ENCODE results near the gene JAML. TPM values are rescaled to one million over a fixed set of nuclear protein-coding genes. Genes with fewer than 3 reads are reported as not detected.

Gene JAML
- total and polyA plus RNA-seq, 2 of the 4 experiments (the other 2 are of a cell fraction), result not detected

GRCh38 chr11:118144301-118145268 lies 80.2 kb downstream of the JAML start (continued):
- TF ChIP-seq BHLHE40 (IDR thresholded peaks at IDR 0.05; ENCODE audit: low read depth, low read length) (no peak), RFX5 (IDR thresholded peaks at IDR 0.05; ENCODE audit: low read depth, low read length) (no peak)

Small RNAs within 50 kb of the gene (microRNA-seq; reads per million reads assigned to microRNA genes)
- not detected for gene HSPE1P18 (ENCODE audit: insufficient read depth, insufficient read length)

Small RNAs within 50 kb of the gene (small RNA-seq; reads per million reads assigned to genes)
- gene HSPE1P18, result 0 reads per million in 5 experiments

Other genes starting within 250 kb of the JAML start
- gene IL10RA, start 238.6 kb downstream of the JAML start, total RNA-seq (2012; rRNA removed), result not detected in 2 replicates
- 0.12 TPM in 1 of 2 replicates, not detected in the other for gene IL10RA, start 238.6 kb downstream of the JAML start, polyA plus RNA-seq (2012; rRNA removed)
- not detected in 2 replicates for gene TMPRSS4, start 147.9 kb downstream of the JAML start, total RNA-seq (2012; rRNA removed)
- not detected in 2 replicates for gene TMPRSS4, start 147.9 kb downstream of the JAML start, polyA plus RNA-seq (2012; rRNA removed)
- not detected in 2 replicates for gene SMIM35, start 138.0 kb downstream of the JAML start, total RNA-seq (2012; rRNA removed)
- gene SMIM35, start 138.0 kb downstream of the JAML start, polyA plus RNA-seq (2012; rRNA removed), result not detected in 2 replicates
- gene SCN4B, start 72.2 kb downstream of the JAML start, total RNA-seq (2012; rRNA removed), result under 0.01 and 0.18 TPM in 2 replicates
- 0.33 and 0.44 TPM in 2 replicates for gene SCN4B, start 72.2 kb downstream of the JAML start, polyA plus RNA-seq (2012; rRNA removed)
- gene SCN2B, start 48.4 kb downstream of the JAML start, total RNA-seq (2012; rRNA removed), result under 0.01 TPM in 2 replicates
- 0.05 and 0.10 TPM in 2 replicates for gene SCN2B, start 48.4 kb downstream of the JAML start, polyA plus RNA-seq (2012; rRNA removed)
- gene MPZL3, start 27.4 kb upstream of the JAML start, total RNA-seq (2012; rRNA removed), result 0.36 and 0.56 TPM in 2 replicates
- 0.14 and 0.15 TPM in 2 replicates for gene MPZL3, start 27.4 kb upstream of the JAML start, polyA plus RNA-seq (2012; rRNA removed)
- gene MPZL2, start 39.3 kb upstream of the JAML start, total RNA-seq (2012; rRNA removed), result not detected in 2 replicates
- not detected in 2 replicates for gene MPZL2, start 39.3 kb upstream of the JAML start, polyA plus RNA-seq (2012; rRNA removed)
- not detected in 2 replicates for gene CD3E, start 79.7 kb upstream of the JAML start, total RNA-seq (2012; rRNA removed)
- not detected in 2 replicates for gene CD3E, start 79.7 kb upstream of the JAML start, polyA plus RNA-seq (2012; rRNA removed)
- gene CD3D, start 117.7 kb upstream of the JAML start, total RNA-seq (2012; rRNA removed), result not detected in 2 replicates
- gene CD3D, start 117.7 kb upstream of the JAML start, polyA plus RNA-seq (2012; rRNA removed), result not detected in 2 replicates
- gene CD3G, start 119.3 kb upstream of the JAML start, total RNA-seq (2012; rRNA removed), result not detected in 2 replicates
- gene CD3G, start 119.3 kb upstream of the JAML start, polyA plus RNA-seq (2012; rRNA removed), result not detected in 2 replicates
- gene UBE4A, start 134.6 kb upstream of the JAML start, total RNA-seq (2012; rRNA removed), result 69.7 and 71.1 TPM in 2 replicates
- gene UBE4A, start 134.6 kb upstream of the JAML start, polyA plus RNA-seq (2012; rRNA removed), result 11.4 and 15.2 TPM in 2 replicates
- 71.1 and 219 TPM in 2 replicates for gene ATP5MG, start 176.6 kb upstream of the JAML start, total RNA-seq (2012; rRNA removed)
- 144 and 149 TPM in 2 replicates for gene ATP5MG, start 176.6 kb upstream of the JAML start, polyA plus RNA-seq (2012; rRNA removed)
- 19.7 and 21.1 TPM in 2 replicates for gene KMT2A, start 211.5 kb upstream of the JAML start, total RNA-seq (2012; rRNA removed)
- 15.0 and 18.2 TPM in 2 replicates for gene KMT2A, start 211.5 kb upstream of the JAML start, polyA plus RNA-seq (2012; rRNA removed)